GM23338 (cell line): ENCODE data around the gene CSTPP1. TPM values are rescaled to one million over a fixed set of nuclear protein-coding genes. Genes with fewer than 3 reads are reported as not detected.

ENCODE experiments used
- ATAC-seq: fragments of 200-7000 bp; cut with Tn5 transposase; 3 replicates; pipeline ENCODE4 v1.9.1; 2020
- DNase-seq: peaks from one replicate; pipeline ENCODE4 v3.0.0-alpha.2; 2015; ENCODE audit warnings: low spot score
- H2AFZ ChIP-seq: fragments of 200-600 bp; sonication (generic); 2 replicates; pipeline ENCODE4 v1.8.0; 2016; ENCODE audit warnings: antibody characterized with exemption, mild to moderate bottlenecking, moderate library complexity
- H3F3A ChIP-seq: fragments of 200-600 bp; sonication (generic); replicated peaks from 2 replicates; pipeline ENCODE4 v1.8.0; 2017; ENCODE audit warnings: antibody characterized with exemption, mixed run types, low read depth
- H3K27ac ChIP-seq: fragments of 200-600 bp; sonication (generic); 2 replicates; pipeline ENCODE4 v1.6.1; 2016; ENCODE audit warnings: low read depth
- H3K27me3 ChIP-seq: fragments of 200-600 bp; sonication (generic); 2 replicates; pipeline ENCODE4 v1.8.0; 2016; ENCODE audit warnings: mild to moderate bottlenecking, mixed run types, moderate library complexity; ENCODE audit not compliant: insufficient read depth
- H3K36me3 ChIP-seq: fragments of 200-600 bp; sonication (generic); 2 replicates; pipeline ENCODE4 v1.8.0; 2016; ENCODE audit warnings: mild to moderate bottlenecking; ENCODE audit not compliant: insufficient read depth
- H3K4me1 ChIP-seq: fragments of 200-600 bp; sonication (generic); 2 replicates; pipeline ENCODE4 v1.8.0; 2016; ENCODE audit warnings: mild to moderate bottlenecking, moderate library complexity; ENCODE audit not compliant: insufficient read depth
- H3K4me2 ChIP-seq: fragments of 200-600 bp; sonication (generic); 2 replicates; pipeline ENCODE4 v1.7.1; 2017; ENCODE audit warnings: mixed run types
- H3K4me3 ChIP-seq: fragments of 200-600 bp; sonication (generic); 2 replicates; pipeline ENCODE4 v1.6.1; 2016; ENCODE audit warnings: mixed run types
- H3K79me2 ChIP-seq: fragments of 200-600 bp; sonication (generic); replicated peaks from 2 replicates; pipeline ENCODE4 v1.8.0; 2017; ENCODE audit warnings: mild to moderate bottlenecking; ENCODE audit not compliant: insufficient read depth
- H3K9me2 ChIP-seq: fragments of 200-600 bp; sonication (generic); 2 replicates; pipeline ENCODE4 v1.8.0; 2017; ENCODE audit not compliant: insufficient read depth
- H4K20me1 ChIP-seq: fragments of 200-600 bp; sonication (generic); replicated peaks from 2 replicates; pipeline ENCODE4 v1.8.0; 2017; ENCODE audit warnings: mild to moderate bottlenecking; ENCODE audit not compliant: insufficient read depth
- H3K27ac Mint-ChIP-seq: 2 replicates; pipeline ENCODE4 v1.8.0; 2020; ENCODE audit warnings: inconsistent platforms, mild to moderate bottlenecking, moderate library complexity, mixed read lengths
- H3K27me3 Mint-ChIP-seq: 3 replicates; pipeline ENCODE4 v1.8.0; 2022; ENCODE audit warnings: low read depth, mild to moderate bottlenecking, moderate library complexity, mixed read lengths, inconsistent platforms; ENCODE audit not compliant: insufficient read depth, poor library complexity
- H3K36me3 Mint-ChIP-seq: 3 replicates; pipeline ENCODE4 v1.8.0; 2021; ENCODE audit warnings: low read depth, mild to moderate bottlenecking, inconsistent platforms, moderate library complexity, mixed read lengths
- H3K4me1 Mint-ChIP-seq: 3 replicates; pipeline ENCODE4 v1.8.0; 2020; ENCODE audit warnings: mild to moderate bottlenecking, inconsistent platforms, mixed read lengths
- H3K4me3 Mint-ChIP-seq: 3 replicates; pipeline ENCODE4 v1.8.0; 2021; ENCODE audit warnings: moderate library complexity, mild to moderate bottlenecking, inconsistent platforms, mixed read lengths
- H3K9me3 Mint-ChIP-seq: 3 replicates; pipeline ENCODE4 v1.8.0; 2020; ENCODE audit warnings: moderate library complexity, mild to moderate bottlenecking, inconsistent platforms, mixed read lengths
- CREB1 ChIP-seq: fragments of 250-450 bp; sonication (Bioruptor Pico); IDR thresholded peaks from 2 replicates; pipeline ENCODE4 v1.5.0; 2020; ENCODE audit warnings: low read depth, mild to moderate bottlenecking, moderate library complexity
- EZH2 ChIP-seq: fragments of 200-600 bp; sonication (generic); IDR thresholded peaks from one replicate; pipeline ENCODE4 v1.8.0; 2017; ENCODE audit warnings: antibody characterized with exemption, mild to moderate bottlenecking, low read depth; ENCODE audit not compliant: unreplicated experiment
- EZH2phosphoT487 ChIP-seq: fragments of 200-600 bp; sonication (generic); IDR thresholded peaks from one replicate; pipeline ENCODE4 v1.8.1; 2018; ENCODE audit warnings: antibody characterized with exemption; ENCODE audit not compliant: unreplicated experiment
- JUNB ChIP-seq: IDR thresholded peaks from one replicate; pipeline ENCODE4 v1.6.1; 2016; ENCODE audit warnings: antibody characterized with exemption; ENCODE audit not compliant: unreplicated experiment
- NANOG ChIP-seq: IDR thresholded peaks from 2 replicates; pipeline ENCODE4 v1.6.1; 2016; ENCODE audit warnings: antibody characterized with exemption, borderline replicate concordance
- POLR2AphosphoS5 ChIP-seq: IDR thresholded peaks from 2 replicates; pipeline ENCODE4 v1.6.1; 2016; ENCODE audit warnings: antibody characterized with exemption, low read depth
- STAT1 ChIP-seq: IDR thresholded peaks from one replicate; pipeline ENCODE4 v1.6.1; 2016; ENCODE audit warnings: antibody characterized with exemption; ENCODE audit not compliant: unreplicated experiment
- ZNF114 ChIP-seq: fragments of 250-450 bp; sonication (Bioruptor Pico); IDR thresholded peaks from 2 replicates; pipeline ENCODE4 v1.5.0; 2020; ENCODE audit warnings: mild to moderate bottlenecking, moderate library complexity
- ZNF331 ChIP-seq: fragments of 250-450 bp; sonication (Bioruptor Pico); IDR thresholded peaks from 2 replicates; pipeline ENCODE4 v1.5.0; 2020; ENCODE audit warnings: low read depth, mild to moderate bottlenecking, moderate library complexity
- polyA plus RNA-seq: library from polyadenylated mRNA; unstranded; fragments of >200 nt; fragmentation: Nextera tagmentation; extraction: Ambion mirVana; gene quantifications from 2 replicates; pipeline ENCODE4 v1.2.1, GENCODE V29; 2016
- total RNA-seq: library from RNA; depleted of rRNA; stranded (reverse); fragments of >200 nt; shearing (Covaris generic); gene quantifications from 2 replicates; pipeline ENCODE4 v1.2.3, GENCODE V29; 2014
- TF ChIP-seq, protein P1 (sequence below): fragments of 250-450 bp; sonication (Bioruptor Pico); IDR thresholded peaks from 2 replicates; pipeline ENCODE4 v1.5.0; 2020; ENCODE audit warnings: mild to moderate bottlenecking, moderate library complexity
- TF ChIP-seq, protein P2 (sequence below): IDR thresholded peaks from one replicate; pipeline ENCODE4 v1.6.1; 2018; ENCODE audit warnings: antibody characterized with exemption; ENCODE audit not compliant: unreplicated experiment
- TF ChIP-seq, protein P3 (sequence below): IDR thresholded peaks from 2 replicates; pipeline ENCODE4 v1.6.1; 2016; ENCODE audit warnings: antibody characterized with exemption
- TF ChIP-seq, protein P4 (sequence below), 2 experiments: fragments of 200-600 bp in 1 of 2; sonication (generic) in 1 of 2; conservative IDR thresholded peaks; 2 replicates each; pipeline versions ENCODE4 v1.5.1 to v1.6.1; 2016 to 2017; ENCODE audit warnings: antibody characterized with exemption in 2 of 2, low read depth in 2 of 2, mild to moderate bottlenecking in 2 of 2, moderate library complexity in 1 of 2

The CSTPP1 gene
- total and polyA plus RNA-seq, 2 experiments from 2014 or later: 23.5 to 42.6 TPM

DNA sequence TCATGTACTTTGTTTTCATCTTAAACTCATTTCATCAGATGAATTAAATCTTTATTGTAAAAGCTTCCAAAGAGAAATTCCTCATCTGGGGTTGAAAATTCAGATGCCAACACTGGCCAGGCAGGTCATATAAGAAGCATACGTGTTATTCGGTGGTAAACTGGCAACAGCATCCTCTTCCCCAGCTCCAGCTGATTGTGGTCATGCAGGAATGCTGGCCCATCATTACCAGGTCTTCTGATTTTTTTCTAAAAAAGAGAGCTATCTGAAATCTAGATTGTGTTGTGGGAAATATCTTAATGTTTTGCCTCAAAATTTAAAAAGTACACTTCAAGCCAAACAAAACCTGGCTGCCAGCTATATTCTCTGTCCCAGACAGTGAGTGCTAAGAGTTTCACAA lies 186.5 kb downstream of the CSTPP1 start:
- H3K27ac Mint-ChIP-seq: no peak overlapping the region; the same call in 1 of the 2 replicates
- no peaks in the 10 kb centered on the region for H3K9me2 ChIP-seq
- ATAC-seq (no peak), DNase-seq (no peak)
- H3K27me3 ChIP-seq: no peaks in the 10 kb centered on the region
- no peak overlapping the region for H2AFZ ChIP-seq
- H3K27me3 Mint-ChIP-seq: no peaks in the 10 kb centered on the region
- H3K9me3 Mint-ChIP-seq: peaks cover 2% of the 10 kb centered on the region; the same call in 1 of the 3 replicates
- H3K36me3 Mint-ChIP-seq: peaks cover 2% of the 10 kb centered on the region; the same call in 2 of the 3 replicates
- no peaks in the 10 kb centered on the region; the same call in 1 of the 2 replicates for H4K20me1 ChIP-seq
- 0 out of 2 replicates have a peak overlapping the region, but pooled peaks have one; percentile 53 for H3K27ac ChIP-seq
- H3K36me3 ChIP-seq: no peaks in the 10 kb centered on the region
- no peak overlapping the region for H3K4me3 Mint-ChIP-seq
- TF ChIP-seq STAT1: no peak
- TF ChIP-seq, protein P1, sequence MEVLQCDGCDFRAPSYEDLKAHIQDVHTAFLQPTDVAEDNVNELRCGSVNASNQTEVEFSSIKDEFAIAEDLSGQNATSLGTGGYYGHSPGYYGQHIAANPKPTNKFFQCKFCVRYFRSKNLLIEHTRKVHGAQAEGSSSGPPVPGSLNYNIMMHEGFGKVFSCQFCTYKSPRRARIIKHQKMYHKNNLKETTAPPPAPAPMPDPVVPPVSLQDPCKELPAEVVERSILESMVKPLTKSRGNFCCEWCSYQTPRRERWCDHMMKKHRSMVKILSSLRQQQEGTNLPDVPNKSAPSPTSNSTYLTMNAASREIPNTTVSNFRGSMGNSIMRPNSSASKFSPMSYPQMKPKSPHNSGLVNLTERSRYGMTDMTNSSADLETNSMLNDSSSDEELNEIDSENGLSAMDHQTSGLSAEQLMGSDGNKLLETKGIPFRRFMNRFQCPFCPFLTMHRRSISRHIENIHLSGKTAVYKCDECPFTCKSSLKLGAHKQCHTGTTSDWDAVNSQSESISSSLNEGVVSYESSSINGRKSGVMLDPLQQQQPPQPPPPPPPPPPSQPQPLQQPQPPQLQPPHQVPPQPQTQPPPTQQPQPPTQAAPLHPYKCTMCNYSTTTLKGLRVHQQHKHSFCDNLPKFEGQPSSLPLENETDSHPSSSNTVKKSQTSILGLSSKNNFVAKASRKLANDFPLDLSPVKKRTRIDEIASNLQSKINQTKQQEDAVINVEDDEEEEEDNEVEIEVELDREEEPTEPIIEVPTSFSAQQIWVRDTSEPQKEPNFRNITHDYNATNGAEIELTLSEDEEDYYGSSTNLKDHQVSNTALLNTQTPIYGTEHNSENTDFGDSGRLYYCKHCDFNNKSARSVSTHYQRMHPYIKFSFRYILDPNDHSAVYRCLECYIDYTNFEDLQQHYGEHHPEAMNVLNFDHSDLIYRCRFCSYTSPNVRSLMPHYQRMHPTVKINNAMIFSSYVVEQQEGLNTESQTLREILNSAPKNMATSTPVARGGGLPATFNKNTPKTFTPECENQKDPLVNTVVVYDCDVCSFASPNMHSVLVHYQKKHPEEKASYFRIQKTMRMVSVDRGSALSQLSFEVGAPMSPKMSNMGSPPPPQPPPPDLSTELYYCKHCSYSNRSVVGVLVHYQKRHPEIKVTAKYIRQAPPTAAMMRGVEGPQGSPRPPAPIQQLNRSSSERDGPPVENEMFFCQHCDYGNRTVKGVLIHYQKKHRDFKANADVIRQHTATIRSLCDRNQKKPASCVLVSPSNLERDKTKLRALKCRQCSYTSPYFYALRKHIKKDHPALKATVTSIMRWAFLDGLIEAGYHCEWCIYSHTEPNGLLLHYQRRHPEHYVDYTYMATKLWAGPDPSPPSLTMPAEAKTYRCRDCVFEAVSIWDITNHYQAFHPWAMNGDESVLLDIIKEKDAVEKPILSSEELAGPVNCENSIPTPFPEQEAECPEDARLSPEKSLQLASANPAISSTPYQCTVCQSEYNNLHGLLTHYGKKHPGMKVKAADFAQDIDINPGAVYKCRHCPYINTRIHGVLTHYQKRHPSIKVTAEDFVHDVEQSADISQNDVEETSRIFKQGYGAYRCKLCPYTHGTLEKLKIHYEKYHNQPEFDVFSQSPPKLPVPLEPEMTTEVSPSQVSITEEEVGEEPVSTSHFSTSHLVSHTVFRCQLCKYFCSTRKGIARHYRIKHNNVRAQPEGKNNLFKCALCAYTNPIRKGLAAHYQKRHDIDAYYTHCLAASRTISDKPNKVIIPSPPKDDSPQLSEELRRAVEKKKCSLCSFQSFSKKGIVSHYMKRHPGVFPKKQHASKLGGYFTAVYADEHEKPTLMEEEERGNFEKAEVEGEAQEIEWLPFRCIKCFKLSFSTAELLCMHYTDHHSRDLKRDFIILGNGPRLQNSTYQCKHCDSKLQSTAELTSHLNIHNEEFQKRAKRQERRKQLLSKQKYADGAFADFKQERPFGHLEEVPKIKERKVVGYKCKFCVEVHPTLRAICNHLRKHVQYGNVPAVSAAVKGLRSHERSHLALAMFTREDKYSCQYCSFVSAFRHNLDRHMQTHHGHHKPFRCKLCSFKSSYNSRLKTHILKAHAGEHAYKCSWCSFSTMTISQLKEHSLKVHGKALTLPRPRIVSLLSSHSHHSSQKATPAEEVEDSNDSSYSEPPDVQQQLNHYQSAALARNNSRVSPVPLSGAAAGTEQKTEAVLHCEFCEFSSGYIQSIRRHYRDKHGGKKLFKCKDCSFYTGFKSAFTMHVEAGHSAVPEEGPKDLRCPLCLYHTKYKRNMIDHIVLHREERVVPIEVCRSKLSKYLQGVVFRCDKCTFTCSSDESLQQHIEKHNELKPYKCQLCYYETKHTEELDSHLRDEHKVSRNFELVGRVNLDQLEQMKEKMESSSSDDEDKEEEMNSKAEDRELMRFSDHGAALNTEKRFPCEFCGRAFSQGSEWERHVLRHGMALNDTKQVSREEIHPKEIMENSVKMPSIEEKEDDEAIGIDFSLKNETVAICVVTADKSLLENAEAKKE (CRISPR knock-in tag): no peak
- no peak for TF ChIP-seq NANOG
- TF ChIP-seq POLR2AphosphoS5: no peak
- no peak for TF ChIP-seq CREB1 (CRISPR knock-in tag)
- no peak for TF ChIP-seq ZNF331
- TF ChIP-seq, protein P2, sequence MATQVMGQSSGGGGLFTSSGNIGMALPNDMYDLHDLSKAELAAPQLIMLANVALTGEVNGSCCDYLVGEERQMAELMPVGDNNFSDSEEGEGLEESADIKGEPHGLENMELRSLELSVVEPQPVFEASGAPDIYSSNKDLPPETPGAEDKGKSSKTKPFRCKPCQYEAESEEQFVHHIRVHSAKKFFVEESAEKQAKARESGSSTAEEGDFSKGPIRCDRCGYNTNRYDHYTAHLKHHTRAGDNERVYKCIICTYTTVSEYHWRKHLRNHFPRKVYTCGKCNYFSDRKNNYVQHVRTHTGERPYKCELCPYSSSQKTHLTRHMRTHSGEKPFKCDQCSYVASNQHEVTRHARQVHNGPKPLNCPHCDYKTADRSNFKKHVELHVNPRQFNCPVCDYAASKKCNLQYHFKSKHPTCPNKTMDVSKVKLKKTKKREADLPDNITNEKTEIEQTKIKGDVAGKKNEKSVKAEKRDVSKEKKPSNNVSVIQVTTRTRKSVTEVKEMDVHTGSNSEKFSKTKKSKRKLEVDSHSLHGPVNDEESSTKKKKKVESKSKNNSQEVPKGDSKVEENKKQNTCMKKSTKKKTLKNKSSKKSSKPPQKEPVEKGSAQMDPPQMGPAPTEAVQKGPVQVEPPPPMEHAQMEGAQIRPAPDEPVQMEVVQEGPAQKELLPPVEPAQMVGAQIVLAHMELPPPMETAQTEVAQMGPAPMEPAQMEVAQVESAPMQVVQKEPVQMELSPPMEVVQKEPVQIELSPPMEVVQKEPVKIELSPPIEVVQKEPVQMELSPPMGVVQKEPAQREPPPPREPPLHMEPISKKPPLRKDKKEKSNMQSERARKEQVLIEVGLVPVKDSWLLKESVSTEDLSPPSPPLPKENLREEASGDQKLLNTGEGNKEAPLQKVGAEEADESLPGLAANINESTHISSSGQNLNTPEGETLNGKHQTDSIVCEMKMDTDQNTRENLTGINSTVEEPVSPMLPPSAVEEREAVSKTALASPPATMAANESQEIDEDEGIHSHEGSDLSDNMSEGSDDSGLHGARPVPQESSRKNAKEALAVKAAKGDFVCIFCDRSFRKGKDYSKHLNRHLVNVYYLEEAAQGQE: no peak
- TF ChIP-seq, protein P3, sequence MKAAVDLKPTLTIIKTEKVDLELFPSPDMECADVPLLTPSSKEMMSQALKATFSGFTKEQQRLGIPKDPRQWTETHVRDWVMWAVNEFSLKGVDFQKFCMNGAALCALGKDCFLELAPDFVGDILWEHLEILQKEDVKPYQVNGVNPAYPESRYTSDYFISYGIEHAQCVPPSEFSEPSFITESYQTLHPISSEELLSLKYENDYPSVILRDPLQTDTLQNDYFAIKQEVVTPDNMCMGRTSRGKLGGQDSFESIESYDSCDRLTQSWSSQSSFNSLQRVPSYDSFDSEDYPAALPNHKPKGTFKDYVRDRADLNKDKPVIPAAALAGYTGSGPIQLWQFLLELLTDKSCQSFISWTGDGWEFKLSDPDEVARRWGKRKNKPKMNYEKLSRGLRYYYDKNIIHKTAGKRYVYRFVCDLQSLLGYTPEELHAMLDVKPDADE: no peak
- no peak for TF ChIP-seq ZNF114 (CRISPR knock-in tag)
- TF ChIP-seq, protein P4, sequence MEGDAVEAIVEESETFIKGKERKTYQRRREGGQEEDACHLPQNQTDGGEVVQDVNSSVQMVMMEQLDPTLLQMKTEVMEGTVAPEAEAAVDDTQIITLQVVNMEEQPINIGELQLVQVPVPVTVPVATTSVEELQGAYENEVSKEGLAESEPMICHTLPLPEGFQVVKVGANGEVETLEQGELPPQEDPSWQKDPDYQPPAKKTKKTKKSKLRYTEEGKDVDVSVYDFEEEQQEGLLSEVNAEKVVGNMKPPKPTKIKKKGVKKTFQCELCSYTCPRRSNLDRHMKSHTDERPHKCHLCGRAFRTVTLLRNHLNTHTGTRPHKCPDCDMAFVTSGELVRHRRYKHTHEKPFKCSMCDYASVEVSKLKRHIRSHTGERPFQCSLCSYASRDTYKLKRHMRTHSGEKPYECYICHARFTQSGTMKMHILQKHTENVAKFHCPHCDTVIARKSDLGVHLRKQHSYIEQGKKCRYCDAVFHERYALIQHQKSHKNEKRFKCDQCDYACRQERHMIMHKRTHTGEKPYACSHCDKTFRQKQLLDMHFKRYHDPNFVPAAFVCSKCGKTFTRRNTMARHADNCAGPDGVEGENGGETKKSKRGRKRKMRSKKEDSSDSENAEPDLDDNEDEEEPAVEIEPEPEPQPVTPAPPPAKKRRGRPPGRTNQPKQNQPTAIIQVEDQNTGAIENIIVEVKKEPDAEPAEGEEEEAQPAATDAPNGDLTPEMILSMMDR (conservative IDR thresholded peaks at IDR 0.05; ENCODE audit: low read depth in 2 of 2): no peak
- no peak for TF ChIP-seq EZH2phosphoT487
- TF ChIP-seq EZH2: no peak
- no peak for TF ChIP-seq JUNB
- H3F3A ChIP-seq: no peaks in the 10 kb centered on the region
- peaks cover 6% of the 10 kb centered on the region; the same call in 1 of the 2 replicates for H3K4me1 ChIP-seq
- no peak overlapping the region for H3K4me2 ChIP-seq
- peaks cover 8% of the 10 kb centered on the region; the same call in 2 of the 3 replicates for H3K4me1 Mint-ChIP-seq
- no peaks in the 10 kb centered on the region for H3K79me2 ChIP-seq
- H3K4me3 ChIP-seq: no peak overlapping the region
